NCI-H2196 treated with DMSO at 0.1 percent for 48 hours (cell line): ENCODE results near the gene USP17L19.
"Not testable (repeated sequence)": the region's sequence is repeated elsewhere in the genome, so short reads cannot be mapped to it uniquely, and the experiment has no call there.

Source experiments
- DNase-seq: peaks from one replicate; lab custom pipeline; 2025; ENCODE audit not compliant: unreplicated experiment; lab: John Stamatoyannopoulos, UW

The USP17L19 gene

GRCh38 chr4:9253078-9253477, at the start of gene USP17L19:
USP17L19 (plus strand) TSS chr4:9253378; CDS start chr4:9253378, 0 bp downstream.
- not testable (repeated sequence) for DNase-seq

GRCh38 chr4:9210357-9210756, 42.8 kb upstream of the USP17L19 start, which contains the start of gene USP17L10:
USP17L10 (plus strand) TSS chr4:9210657; CDS start chr4:9210657, 0 bp downstream.
- DNase-seq = not testable (repeated sequence)

GRCh38 chr4:9214701-9215100, 38.5 kb upstream of the USP17L19 start:
- not testable (repeated sequence) for DNase-seq

- DNase-seq = not testable (repeated sequence)
Observed at GRCh38 chr4:9215105-9215504, 38.1 kb upstream of the USP17L19 start, which contains the start of gene USP17L11. USP17L11 (plus strand) TSS chr4:9215405; CDS start chr4:9215405, 0 bp downstream.

- not testable (repeated sequence) for DNase-seq
Observed at GRCh38 chr4:9219852-9220251, 33.3 kb upstream of the USP17L19 start, which contains the start of gene USP17L12. USP17L12 (plus strand) TSS chr4:9220152; CDS start chr4:9220152, 0 bp downstream.

- not testable (repeated sequence) for DNase-seq
Observed at GRCh38 chr4:9224596-9224995, 28.6 kb upstream of the USP17L19 start, which contains the start of gene USP17L13. USP17L13 (plus strand) TSS chr4:9224896; CDS start chr4:9224896, 0 bp downstream.

- DNase-seq = not testable (repeated sequence)
Observed at GRCh38 chr4:9230249-9230648, 22.9 kb upstream of the USP17L19 start.

- not testable (repeated sequence) for DNase-seq
Observed at GRCh38 chr4:9234085-9234484, 19.1 kb upstream of the USP17L19 start, which contains the start of gene USP17L15. USP17L15 (plus strand) TSS chr4:9234385; CDS start chr4:9234385, 0 bp downstream.

GRCh38 chr4:9238461-9238860, 14.7 kb upstream of the USP17L19 start:
- DNase-seq = not testable (repeated sequence)

GRCh38 chr4:9243579-9243978, 9.6 kb upstream of the USP17L19 start, which contains the start of gene USP17L17:
USP17L17 (plus strand) TSS chr4:9243879; CDS start chr4:9243879, 0 bp downstream.
- not testable (repeated sequence) for DNase-seq

GRCh38 chr4:9247953-9248680, 5.1 kb upstream of the USP17L19 start, which contains the start of gene USP17L18:
USP17L18 (plus strand) TSS chr4:9248630; CDS start chr4:9248630, 0 bp downstream.
- not testable (repeated sequence) for DNase-seq

GRCh38 chr4:9257824-9258223, 4.6 kb downstream of the USP17L19 start, which contains the start of gene USP17L20:
USP17L20 (plus strand) TSS chr4:9258124; CDS start chr4:9258124, 0 bp downstream.
- not testable (repeated sequence) for DNase-seq

- DNase-seq = not testable (repeated sequence)
Observed at GRCh38 chr4:9262572-9262971, 9.4 kb downstream of the USP17L19 start, which contains the start of gene USP17L21. USP17L21 (plus strand) TSS chr4:9262872; CDS start chr4:9262872, 0 bp downstream.

GRCh38 chr4:9267319-9267718, 14.1 kb downstream of the USP17L19 start, which contains the start of gene USP17L22:
USP17L22 (plus strand) TSS chr4:9267619; CDS start chr4:9267619, 0 bp downstream.
- not testable (repeated sequence) for DNase-seq

- not testable (repeated sequence) for DNase-seq
Observed at GRCh38 chr4:9271719-9272118, 18.5 kb downstream of the USP17L19 start.
